ENCODE data around the gene GCDH. TPM values are rescaled to one million over a fixed set of nuclear protein-coding genes. Genes with fewer than 3 reads are reported as not detected.

GCDH gene
- polyA plus RNA-seq, 1 donor (not counting 4 experiments of a cell fraction or from before 2014, with no cell fraction given) = 11.5 TPM

DNA sequence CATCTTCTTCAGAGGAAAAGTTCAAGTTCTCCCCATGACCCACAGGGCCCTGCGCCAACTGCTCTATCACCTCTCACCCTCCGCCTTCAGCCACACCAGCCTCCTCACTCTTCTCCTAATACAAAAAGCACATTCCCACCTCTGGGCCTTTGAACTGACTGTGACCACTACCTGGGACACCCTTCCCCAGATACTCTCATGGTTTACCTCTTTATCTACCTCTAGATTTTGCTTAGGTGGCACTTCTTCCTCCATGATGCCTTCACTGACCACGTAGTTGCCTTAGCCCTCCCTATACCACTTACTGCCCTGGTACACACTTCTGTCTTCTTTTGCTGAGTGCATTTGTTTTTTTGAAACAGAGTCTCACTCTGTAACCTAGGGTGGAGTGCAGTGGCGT, 32.0 kb downstream of the GCDH start:
- H3K4me3 ChIP-seq (ENCODE audit: control insufficient read depth in 2 of 3, extremely low read depth in 1 of 3, insufficient read depth in 2 of 3, low read depth in 1 of 3, low read length in 3 of 3) = no peak overlapping the region
- H3K9ac ChIP-seq (ENCODE audit: control insufficient read depth, extremely low read depth, insufficient read depth, low read length) = no peak overlapping the region
- no peaks in the 10 kb centered on the region for H3K9me3 ChIP-seq (ENCODE audit: control insufficient read depth, low read depth, low read length)
- no peaks in the 10 kb centered on the region for H3K9me1 ChIP-seq (ENCODE audit: control insufficient read depth, extremely low read depth, insufficient read depth, low read length)
- H3K4me2 ChIP-seq (ENCODE audit: control insufficient read depth, extremely low read depth, insufficient read depth, low read depth, low read length) = no peak overlapping the region
- H3K27me3 ChIP-seq (ENCODE audit: control insufficient read depth, extremely low read depth, insufficient read depth, low read length) = no peaks in the 10 kb centered on the region
- DNase-seq (ENCODE audit: low read depth, low spot score) (no peak), FAIRE-seq (no peak)
- TF ChIP-seq EZH2 (IDR thresholded peaks at IDR 0.05; ENCODE audit: low read length) (no peak), CTCF (optimal IDR thresholded peaks at IDR 0.05 in 1 of 3, IDR thresholded peaks at IDR 0.05 in 1 of 3, conservative IDR thresholded peaks at IDR 0.05 in 1 of 3; ENCODE audit: extremely low read depth in 1 of 3, insufficient read depth in 2 of 3, low read length in 3 of 3) (no peak)
- no peak overlapping the region for H3K27ac ChIP-seq (ENCODE audit: control insufficient read depth, insufficient read depth, low read length)
- H4K20me1 ChIP-seq (ENCODE audit: control insufficient read depth, extremely low read depth, insufficient read depth, low read length) = peaks cover 3% of the 10 kb centered on the region
- dilution Hi-C loops (cut with MboI; ENCODE audit: extremely low pct_ligation_motif_present, low sequenced_read_pairs) = no loop called here
- no peaks in the 10 kb centered on the region for H3K79me2 ChIP-seq (ENCODE audit: control insufficient read depth, insufficient read depth, low read length)
- H3K36me3 ChIP-seq (ENCODE audit: control insufficient read depth in 2 of 2, extremely low read depth in 1 of 2, insufficient read depth in 2 of 2, low read length in 2 of 2) = peaks cover 28 to 32% of the 10 kb centered on the region in 2 experiments
- peaks cover 4% of the 10 kb centered on the region for H3K4me1 ChIP-seq (ENCODE audit: control insufficient read depth, extremely low read depth, insufficient read depth, low read length)
- no peak overlapping the region for H2AFZ ChIP-seq (ENCODE audit: control insufficient read depth, low read length)

DNA sequence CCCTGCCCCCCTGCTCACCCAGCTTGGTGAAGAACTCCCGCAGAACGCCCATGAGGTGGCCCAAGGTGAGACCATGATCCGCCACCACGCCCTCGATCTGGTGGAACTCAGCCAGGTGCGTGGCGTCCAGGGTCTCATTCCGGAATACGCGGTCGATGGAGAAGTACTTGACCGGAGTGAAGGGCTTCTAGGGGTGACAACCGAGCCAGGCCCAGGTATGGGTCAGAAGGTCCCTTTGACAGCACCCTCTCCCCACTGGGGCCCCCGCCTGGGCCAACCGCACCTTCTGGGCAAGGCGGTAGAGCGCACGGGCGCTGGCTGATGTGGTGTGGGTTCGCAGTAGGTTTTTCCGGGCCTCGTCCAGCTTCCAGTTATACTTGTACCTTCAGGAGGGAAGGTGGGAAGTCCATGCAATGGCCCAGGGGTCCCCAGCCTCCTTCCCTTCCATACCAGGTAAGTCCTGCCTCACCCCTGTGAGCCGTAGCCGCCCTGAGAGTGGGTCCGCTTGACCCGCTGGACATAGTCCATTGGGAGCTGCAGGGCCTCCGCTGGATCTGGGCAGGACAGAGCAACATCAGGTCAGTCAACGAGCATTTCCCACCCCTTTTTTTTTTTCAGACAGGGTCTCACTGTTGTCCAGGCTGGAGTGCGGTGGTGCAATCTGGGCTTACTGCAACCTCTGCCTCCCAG, 33.8 kb downstream of the GCDH start:
- dilution Hi-C loops (cut with MboI; ENCODE audit: extremely low pct_ligation_motif_present, low sequenced_read_pairs) = no loop called here
- Histone ChIP-seq H2AFZ (ENCODE audit: control insufficient read depth, low read length) (no peak overlapping the region), H3K4me3 (ENCODE audit: control insufficient read depth in 2 of 3, extremely low read depth in 1 of 3, insufficient read depth in 2 of 3, low read depth in 1 of 3, low read length in 3 of 3) (no peak overlapping the region), H3K27ac (ENCODE audit: control insufficient read depth, insufficient read depth, low read length) (no peak overlapping the region), H3K79me2 (ENCODE audit: control insufficient read depth, insufficient read depth, low read length) (peaks cover 2% of the 10 kb centered on the region), H3K27me3 (ENCODE audit: control insufficient read depth, extremely low read depth, insufficient read depth, low read length) (no peaks in the 10 kb centered on the region), H3K4me1 (ENCODE audit: control insufficient read depth, extremely low read depth, insufficient read depth, low read length) (no peaks in the 10 kb centered on the region), H3K9me1 (ENCODE audit: control insufficient read depth, extremely low read depth, insufficient read depth, low read length) (no peaks in the 10 kb centered on the region), H3K36me3 (ENCODE audit: control insufficient read depth in 2 of 2, extremely low read depth in 1 of 2, insufficient read depth in 2 of 2, low read length in 2 of 2) (peaks cover 43 to 47% of the 10 kb centered on the region in 2 experiments), H4K20me1 (ENCODE audit: control insufficient read depth, extremely low read depth, insufficient read depth, low read length) (peaks cover 3% of the 10 kb centered on the region), H3K9me3 (ENCODE audit: control insufficient read depth, low read depth, low read length) (no peaks in the 10 kb centered on the region), H3K9ac (ENCODE audit: control insufficient read depth, extremely low read depth, insufficient read depth, low read length) (no peak overlapping the region), H3K4me2 (ENCODE audit: control insufficient read depth, extremely low read depth, insufficient read depth, low read depth, low read length) (no peak overlapping the region)
- DNase-seq (ENCODE audit: low read depth, low spot score) (no peak), FAIRE-seq (no peak)
- TF ChIP-seq EZH2 (IDR thresholded peaks at IDR 0.05; ENCODE audit: low read length) = no peak
- no peak for TF ChIP-seq CTCF (optimal IDR thresholded peaks at IDR 0.05 in 1 of 3, IDR thresholded peaks at IDR 0.05 in 1 of 3, conservative IDR thresholded peaks at IDR 0.05 in 1 of 3; ENCODE audit: extremely low read depth in 1 of 3, insufficient read depth in 2 of 3, low read length in 3 of 3)
